HG02571 (cell line): Measurements from ENCODE around the gene CEP20.

Experiments used
- ATAC-seq: cut with Tn5 transposase; IDR thresholded peaks from one replicate; pipeline ENCODE4 v1.9.1; 2021; ENCODE audit warnings: mild to moderate bottlenecking, moderate library complexity; ENCODE audit not compliant: unreplicated experiment

Gene CEP20

GRCh38 chr16:15834502-15834901 lies 53.9 kb downstream of the CEP20 start:
- ATAC-seq, result no peak

- ATAC-seq, result no peak
Measured at GRCh38 chr16:15833541-15833940, 54.9 kb downstream of the CEP20 start.

- no peak for ATAC-seq
Measured at GRCh38 chr16:15832241-15832640, 56.2 kb downstream of the CEP20 start.

GRCh38 chr16:15830832-15831451 lies 57.5 kb downstream of the CEP20 start:
- ATAC-seq, result no peak

GRCh38 chr16:15829460-15829859 lies 58.9 kb downstream of the CEP20 start:
- no peak for ATAC-seq

GRCh38 chr16:15827709-15828343 lies 60.6 kb downstream of the CEP20 start:
- ATAC-seq, result no peak

- ATAC-seq, result no peak
Measured at GRCh38 chr16:15827299-15827698, 61.1 kb downstream of the CEP20 start.

GRCh38 chr16:15825750-15826305 lies 62.6 kb downstream of the CEP20 start:
- no peak for ATAC-seq

- no peak for ATAC-seq
Measured at GRCh38 chr16:15822957-15823356, 65.4 kb downstream of the CEP20 start.

- no peak for ATAC-seq
Measured at GRCh38 chr16:15820837-15821236, 67.6 kb downstream of the CEP20 start.

GRCh38 chr16:15819046-15819445 lies 69.4 kb downstream of the CEP20 start:
- no peak for ATAC-seq

GRCh38 chr16:15817446-15817845 lies 71.0 kb downstream of the CEP20 start:
- no peak for ATAC-seq

- no peak for ATAC-seq
Measured at GRCh38 chr16:15816228-15816627, 72.2 kb downstream of the CEP20 start.
